Nephron progenitor cell (in vitro differentiated cells): ENCODE data around the gene TEKT2.
A peak's percentile ranks its signal among the peaks of the same experiment; 100 is the strongest.

Experiments
- DNase-seq: peaks from one replicate; pipeline ENCODE4 v3.0.0; 2021
- H3K27ac Mint-ChIP-seq: 2 replicates; pipeline ENCODE4 v1.8.0; 2021; ENCODE audit warnings: mild to moderate bottlenecking, moderate library complexity, mixed read lengths
- H3K27me3 Mint-ChIP-seq: 2 replicates; pipeline ENCODE4 v1.8.0; 2021; ENCODE audit warnings: mild to moderate bottlenecking, low read depth, mixed read lengths; ENCODE audit not compliant: poor library complexity
- H3K36me3 Mint-ChIP-seq: 2 replicates; pipeline ENCODE4 v1.8.0; 2021; ENCODE audit warnings: low read depth, mixed read lengths
- H3K4me1 Mint-ChIP-seq: 2 replicates; pipeline ENCODE4 v1.8.0; 2021; ENCODE audit warnings: mixed read lengths
- H3K4me3 Mint-ChIP-seq: 2 replicates; pipeline ENCODE4 v1.8.0; 2021; ENCODE audit warnings: mild to moderate bottlenecking, moderate library complexity, mixed read lengths
- H3K9me3 Mint-ChIP-seq: 2 replicates; pipeline ENCODE4 v1.8.0; 2021; ENCODE audit warnings: mild to moderate bottlenecking, moderate library complexity, mixed read lengths
- TF ChIP-seq, protein P1 (sequence below): fragments of 200-600 bp; sonication (generic); IDR thresholded peaks from 2 replicates; pipeline ENCODE4 v1.5.0; 2021; ENCODE audit warnings: antibody characterized with exemption

The TEKT2 gene

GRCh38 chr1:36101546-36101945 lies 17.7 kb downstream of the TEKT2 start:
- no peak overlapping the region for H3K27ac Mint-ChIP-seq
- no peak overlapping the region for H3K4me3 Mint-ChIP-seq
- no peak for DNase-seq
- H3K36me3 Mint-ChIP-seq = no peaks in the 10 kb centered on the region
- no peaks in the 10 kb centered on the region for H3K9me3 Mint-ChIP-seq
- peaks cover 11% of the 10 kb centered on the region for H3K4me1 Mint-ChIP-seq
- peaks cover 3% of the 10 kb centered on the region for H3K27me3 Mint-ChIP-seq
- TF ChIP-seq, protein P1, sequence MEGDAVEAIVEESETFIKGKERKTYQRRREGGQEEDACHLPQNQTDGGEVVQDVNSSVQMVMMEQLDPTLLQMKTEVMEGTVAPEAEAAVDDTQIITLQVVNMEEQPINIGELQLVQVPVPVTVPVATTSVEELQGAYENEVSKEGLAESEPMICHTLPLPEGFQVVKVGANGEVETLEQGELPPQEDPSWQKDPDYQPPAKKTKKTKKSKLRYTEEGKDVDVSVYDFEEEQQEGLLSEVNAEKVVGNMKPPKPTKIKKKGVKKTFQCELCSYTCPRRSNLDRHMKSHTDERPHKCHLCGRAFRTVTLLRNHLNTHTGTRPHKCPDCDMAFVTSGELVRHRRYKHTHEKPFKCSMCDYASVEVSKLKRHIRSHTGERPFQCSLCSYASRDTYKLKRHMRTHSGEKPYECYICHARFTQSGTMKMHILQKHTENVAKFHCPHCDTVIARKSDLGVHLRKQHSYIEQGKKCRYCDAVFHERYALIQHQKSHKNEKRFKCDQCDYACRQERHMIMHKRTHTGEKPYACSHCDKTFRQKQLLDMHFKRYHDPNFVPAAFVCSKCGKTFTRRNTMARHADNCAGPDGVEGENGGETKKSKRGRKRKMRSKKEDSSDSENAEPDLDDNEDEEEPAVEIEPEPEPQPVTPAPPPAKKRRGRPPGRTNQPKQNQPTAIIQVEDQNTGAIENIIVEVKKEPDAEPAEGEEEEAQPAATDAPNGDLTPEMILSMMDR = no peak

GRCh38 chr1:36106269-36106668 lies 22.4 kb downstream of the TEKT2 start:
- TF ChIP-seq, protein P1 = no peak
- Mint-ChIP-seq H3K9me3 (no peaks in the 10 kb centered on the region), H3K4me1 (peaks cover 35% of the 10 kb centered on the region), H3K27ac (no peak overlapping the region), H3K4me3 (no peak overlapping the region), H3K27me3 (peaks cover 3% of the 10 kb centered on the region), H3K36me3 (no peaks in the 10 kb centered on the region)
- DNase-seq = no peak

DNA sequence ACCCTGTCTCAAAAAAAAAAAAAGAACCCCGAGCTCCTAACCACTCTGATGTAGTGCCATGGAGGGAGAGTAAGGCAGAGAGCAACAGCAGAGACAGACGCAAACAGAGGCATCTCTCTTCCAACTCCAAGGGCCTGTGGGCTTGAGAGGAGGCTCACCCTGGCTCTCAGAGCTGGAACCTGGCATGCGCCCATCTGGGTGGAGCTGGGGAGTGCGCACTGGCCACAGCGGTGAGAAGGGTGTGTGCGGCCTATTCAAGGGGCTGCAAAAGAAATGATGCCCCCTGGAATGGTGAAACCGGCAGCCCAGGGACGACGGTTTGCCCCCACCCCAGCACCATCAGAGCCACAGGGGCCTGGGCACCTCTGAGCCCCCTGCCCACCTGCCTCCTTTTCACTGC lies 23.5 kb downstream of the TEKT2 start:
- peaks cover 41% of the 10 kb centered on the region for H3K4me1 Mint-ChIP-seq
- DNase-seq = no peak
- TF ChIP-seq, protein P1 = no peak
- no peaks in the 10 kb centered on the region for H3K36me3 Mint-ChIP-seq
- H3K27ac Mint-ChIP-seq = no peak overlapping the region
- no peaks in the 10 kb centered on the region for H3K9me3 Mint-ChIP-seq
- peaks cover 4% of the 10 kb centered on the region for H3K27me3 Mint-ChIP-seq
- no peak overlapping the region for H3K4me3 Mint-ChIP-seq

DNA sequence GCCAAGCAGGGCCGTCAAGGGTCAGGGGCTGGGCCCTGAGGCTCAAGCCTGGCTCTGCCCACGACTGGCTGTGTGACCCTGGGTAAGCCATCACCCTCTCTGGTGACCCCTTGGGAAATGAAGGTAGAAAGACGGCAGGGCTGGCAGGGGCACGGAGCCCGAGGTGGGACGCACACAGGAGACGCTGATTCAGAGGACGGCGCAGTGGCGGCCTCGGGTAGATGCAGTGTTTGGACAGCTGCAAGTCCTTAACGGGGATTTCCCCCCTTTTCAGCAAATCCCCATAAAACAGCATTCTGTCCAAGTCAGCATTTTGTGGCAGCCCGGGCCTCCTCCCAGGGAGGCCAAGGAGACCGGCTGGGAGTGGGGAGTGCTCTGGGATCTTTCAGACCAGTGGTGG lies 24.4 kb downstream of the TEKT2 start:
- Mint-ChIP-seq H3K27ac (peak overlapping the region; percentile 70), H3K9me3 (no peaks in the 10 kb centered on the region), H3K27me3 (peaks cover 6% of the 10 kb centered on the region), H3K4me1 (peaks cover 41% of the 10 kb centered on the region), H3K36me3 (no peaks in the 10 kb centered on the region), H3K4me3 (no peak overlapping the region)
- TF ChIP-seq, protein P1 = no peak
- no peak for DNase-seq

DNA sequence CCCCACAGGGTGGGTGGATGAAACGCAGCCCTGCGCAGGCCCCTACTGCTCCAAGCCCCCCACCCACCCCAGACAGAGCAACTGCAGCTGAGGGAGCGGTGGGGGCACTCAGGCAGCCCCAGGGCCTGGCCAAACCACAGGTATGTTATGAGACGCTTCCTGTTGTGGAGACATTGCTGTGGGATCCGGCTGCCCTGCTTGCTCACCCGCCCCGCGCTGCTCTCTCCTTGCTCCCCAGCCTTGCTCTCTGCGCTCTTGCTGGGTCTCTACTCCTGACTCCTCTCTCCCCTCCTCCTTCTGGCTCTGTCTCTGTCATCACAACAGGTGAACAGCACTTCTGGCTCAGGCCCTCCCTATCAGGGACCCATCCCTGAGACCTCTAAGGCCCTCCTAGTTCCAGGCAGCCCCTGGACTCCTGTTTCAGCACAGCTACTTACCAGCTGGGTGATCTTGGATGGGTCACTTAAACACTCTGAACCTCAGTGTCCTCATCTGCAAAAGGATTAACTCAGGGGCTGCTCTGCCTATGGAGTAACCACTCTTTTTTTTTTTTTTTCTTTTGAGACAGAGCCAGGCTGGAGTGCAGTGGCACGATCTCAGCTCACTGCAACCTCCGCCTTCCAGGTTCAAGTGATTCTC lies 25.3 kb downstream of the TEKT2 start:
- TF ChIP-seq, protein P1 = no peak
- Mint-ChIP-seq H3K36me3 (no peaks in the 10 kb centered on the region), H3K4me1 (peaks cover 49% of the 10 kb centered on the region), H3K4me3 (no peak overlapping the region), H3K27me3 (peaks cover 6% of the 10 kb centered on the region), H3K9me3 (no peaks in the 10 kb centered on the region), H3K27ac (peak overlapping the region; percentile 39)
- no peak for DNase-seq

DNA sequence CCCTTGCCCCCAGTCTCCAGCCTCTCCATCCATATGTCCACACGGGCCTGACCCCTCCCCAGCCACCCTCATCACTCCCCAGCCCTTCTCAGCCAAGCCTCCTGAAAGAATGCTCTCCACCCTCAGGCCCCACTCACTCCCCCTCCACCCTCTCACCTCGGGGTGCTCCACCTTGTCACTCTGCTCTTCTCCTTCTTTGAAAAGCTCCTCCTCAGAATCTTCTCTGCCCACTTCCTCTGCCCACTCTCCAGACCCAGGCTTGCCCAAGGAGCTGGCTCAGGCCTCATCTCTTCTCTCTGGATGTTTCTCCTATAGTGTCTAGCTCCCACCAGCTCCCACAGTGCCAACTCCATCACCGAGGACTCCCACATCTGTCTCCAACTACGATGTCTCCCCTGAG lies 27.3 kb downstream of the TEKT2 start:
- TF ChIP-seq, protein P1 = no peak
- Mint-ChIP-seq H3K27me3 (peaks cover 6% of the 10 kb centered on the region), H3K4me1 (peaks cover 50% of the 10 kb centered on the region), H3K4me3 (no peak overlapping the region), H3K36me3 (no peaks in the 10 kb centered on the region), H3K9me3 (no peaks in the 10 kb centered on the region), H3K27ac (no peak overlapping the region)
- DNase-seq = no peak
